Astrocyte of the spinal cord (primary cell): ENCODE measurements around the gene PRIM1.
"Not testable (repeated sequence)": the region's sequence is repeated elsewhere in the genome, so short reads cannot be mapped to it uniquely, and the experiment has no call there.

Experiments used
- DNase-seq: peaks from one replicate; pipeline ENCODE4 v3.0.0; 2011; ENCODE audit warnings: low read depth, low spot score
- H3K4me3 ChIP-seq: 2 replicates; pipeline ENCODE4 v1.5.1; 2011; ENCODE audit warnings: low read depth, mild to moderate bottlenecking, low read length, moderate library complexity
- CTCF ChIP-seq: IDR thresholded peaks from 2 replicates; pipeline ENCODE4 v1.5.1; 2012; ENCODE audit warnings: low read depth, mild to moderate bottlenecking, low read length, inconsistent platforms
- in situ Hi-C: cut with HindIII; loops from 2 replicates; pipeline ENCODE4 v1.10.0; 2017; ENCODE audit warnings: low sequenced_read_pairs

The PRIM1 gene

DNA sequence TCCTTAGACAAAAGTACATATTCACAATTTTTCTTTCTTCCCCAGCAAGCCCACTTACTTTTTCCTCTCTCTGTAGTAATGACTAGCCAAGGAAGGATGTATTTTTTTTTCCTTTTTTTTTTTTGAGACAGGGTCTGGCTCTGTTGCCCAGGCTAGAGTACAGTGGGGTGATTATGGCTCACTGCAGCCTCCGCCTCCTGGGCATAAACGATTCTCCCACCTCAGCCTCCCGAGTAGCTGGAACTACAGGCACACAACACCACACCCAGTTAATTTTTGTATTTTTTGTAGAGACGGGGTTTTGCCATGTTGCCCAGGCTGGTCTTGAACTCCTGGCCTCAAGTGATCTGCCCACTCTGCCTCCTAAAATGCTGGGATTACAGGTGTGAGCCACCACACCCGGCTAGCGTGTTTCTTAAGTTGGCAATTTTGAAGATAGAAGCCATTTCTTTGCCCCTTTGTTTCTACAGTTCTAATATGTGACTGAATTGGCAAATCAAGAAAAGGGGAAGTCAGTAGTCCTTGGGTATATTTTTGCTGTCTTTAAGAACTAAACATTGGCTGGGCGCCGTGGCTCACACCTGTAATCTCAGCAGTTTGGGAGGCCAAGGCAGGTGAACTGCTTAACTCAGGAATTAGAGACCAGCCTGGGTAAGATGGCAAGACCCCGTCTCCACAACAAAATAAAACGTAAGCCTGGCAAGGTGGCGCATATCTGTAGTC is 23.8 kb downstream of the PRIM1 start:
- in situ Hi-C loops: no loop called here
- no peak overlapping the region for H3K4me3 ChIP-seq
- no peak for TF ChIP-seq CTCF
- no peak for DNase-seq

DNA sequence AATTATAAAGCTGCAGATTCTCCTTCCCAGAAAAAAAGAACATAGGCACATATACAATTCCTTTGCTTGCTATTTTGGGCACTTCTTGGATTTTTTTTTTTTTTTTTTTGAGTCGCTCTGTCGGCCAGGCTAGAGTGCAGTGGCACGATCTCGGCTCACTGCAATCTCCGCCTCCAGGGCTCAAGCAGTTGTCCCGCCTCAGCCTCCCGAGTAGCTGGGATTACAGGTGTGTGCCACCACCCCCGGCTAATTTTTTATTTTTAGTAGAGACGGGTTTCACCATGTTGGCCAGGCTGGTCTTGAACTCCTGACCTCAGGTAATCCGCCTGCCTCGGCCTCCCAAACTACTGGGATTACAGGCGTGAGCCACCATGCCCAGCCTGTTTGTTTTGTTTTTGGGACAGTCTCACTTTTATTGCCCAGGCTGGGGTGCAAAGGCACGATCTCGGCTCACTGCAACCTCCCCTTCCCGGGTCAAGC is 25.9 kb downstream of the PRIM1 start:
- H3K4me3 ChIP-seq, in situ Hi-C loops, DNase-seq: not testable (repeated sequence)

- in situ Hi-C loops: no loop called here
- TF ChIP-seq CTCF: no peak
- DNase-seq: no peak
- H3K4me3 ChIP-seq: peak overlapping the region; percentile 97
Observed at GRCh38 chr12:56725723-56726102, 26.4 kb downstream of the PRIM1 start.

- in situ Hi-C loops: no loop called here
- peak within 1 kb of the TSS; percentile 97 for H3K4me3 ChIP-seq
- peak; percentile 98 for DNase-seq
- TF ChIP-seq CTCF: no peak
Observed at GRCh38 chr12:56724972-56725722, 27.0 kb downstream of the PRIM1 start, which contains the start of gene NACA. Gene NACA, minus strand, starts transcription at chr12:56725299. Its CDS starts 778 bp downstream, at chr12:56724521.

DNA sequence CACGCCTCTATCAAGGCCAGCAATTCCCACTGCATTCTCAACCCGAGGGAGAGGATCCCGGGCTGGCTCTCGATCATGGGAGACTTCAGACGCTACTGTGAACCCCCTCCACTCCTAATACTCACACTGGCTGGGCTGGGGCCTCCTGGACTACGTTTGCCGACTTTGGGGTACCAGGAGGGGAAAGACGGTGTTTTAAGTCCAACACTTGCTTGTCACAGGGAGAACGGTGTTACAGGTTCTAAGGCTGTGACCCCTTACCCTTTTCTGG is 27.5 kb downstream of the PRIM1 start:
- DNase-seq: no peak
- in situ Hi-C loops: no loop called here
- no peak for TF ChIP-seq CTCF
- peak overlapping the region; percentile 97 for H3K4me3 ChIP-seq

DNA sequence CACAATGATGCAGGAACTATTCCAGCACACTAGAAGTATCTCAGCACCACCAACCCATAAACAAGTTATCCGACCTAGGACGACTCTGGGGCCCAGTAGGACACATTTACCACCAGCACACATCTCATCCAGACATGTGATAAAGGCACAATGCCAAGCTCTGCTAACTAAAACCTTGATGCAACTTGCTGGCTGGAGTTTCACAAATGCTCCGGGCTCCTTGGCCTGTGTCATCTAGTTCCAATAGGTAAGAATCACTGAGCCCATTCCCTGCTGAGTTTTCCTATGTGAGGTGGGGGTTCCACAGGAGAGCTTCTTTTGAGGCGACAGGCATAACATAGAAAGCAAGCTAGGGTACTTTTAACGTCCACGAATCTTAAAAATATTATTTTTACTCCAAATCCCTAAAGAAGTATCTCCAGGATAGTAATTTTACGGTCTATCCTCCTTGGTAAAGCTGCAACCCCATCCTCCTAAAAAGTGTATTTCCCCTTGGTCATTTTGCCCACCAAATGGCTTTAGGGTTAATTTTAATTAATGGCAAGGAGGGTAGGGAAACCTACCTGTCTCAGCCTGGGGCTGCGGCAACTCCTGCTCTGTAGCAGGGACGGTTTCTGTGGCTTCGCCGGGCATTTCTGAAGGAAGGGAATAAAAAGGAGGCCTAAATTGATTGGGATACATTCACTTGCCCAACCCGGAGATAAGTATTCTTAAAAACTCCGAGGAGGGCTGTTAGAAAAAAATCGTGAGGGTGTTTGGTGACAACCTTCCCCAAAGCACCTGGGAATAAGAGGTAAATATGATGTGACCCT is 28.0 kb downstream of the PRIM1 start:
- peak overlapping the region; percentile 97 for H3K4me3 ChIP-seq
- in situ Hi-C loops: no loop called here
- TF ChIP-seq CTCF: no peak
- DNase-seq: peak; percentile 65

DNA sequence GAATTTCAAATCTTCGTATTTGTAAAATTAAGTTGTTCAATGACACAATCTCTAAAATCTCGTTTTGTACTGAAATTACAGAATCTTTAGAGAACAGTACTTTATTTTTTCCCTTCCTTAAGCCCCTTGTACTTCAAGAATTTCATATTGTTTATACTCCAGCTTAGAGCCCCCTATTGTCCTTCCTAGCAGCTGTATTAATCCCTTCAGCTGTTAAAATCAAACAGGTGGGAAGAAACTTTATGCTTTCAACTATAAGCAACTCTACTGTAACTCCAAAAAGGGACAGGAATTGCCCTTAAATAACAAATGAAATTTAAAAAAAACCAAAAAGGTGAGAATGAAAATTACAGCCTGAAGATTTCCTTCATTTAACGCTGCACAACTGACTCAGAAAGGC is 28.8 kb downstream of the PRIM1 start:
- no peak for TF ChIP-seq CTCF
- DNase-seq: no peak
- peak overlapping the region; percentile 97 for H3K4me3 ChIP-seq
- in situ Hi-C loops: no loop called here
